GM21528 (cell line): Measurements from ENCODE around the gene RDH8.

Experiments
- ATAC-seq: cut with Tn5 transposase; IDR thresholded peaks from one replicate; pipeline ENCODE4 v1.9.1; 2021; ENCODE audit warnings: mild to moderate bottlenecking, moderate library complexity; ENCODE audit not compliant: unreplicated experiment, low FRiP score

Gene RDH8

GRCh38 chr19:10027158-10027997, 14.1 kb downstream of the RDH8 start:
- no peak for ATAC-seq

GRCh38 chr19:10033614-10034013, 20.3 kb downstream of the RDH8 start:
- no peak for ATAC-seq

GRCh38 chr19:10036601-10037071, 23.4 kb downstream of the RDH8 start:
- no peak for ATAC-seq

GRCh38 chr19:10037367-10037766, 24.1 kb downstream of the RDH8 start:
- ATAC-seq, result no peak

- no peak for ATAC-seq
Measured at GRCh38 chr19:10037809-10038208, 24.5 kb downstream of the RDH8 start.

- ATAC-seq, result no peak
Measured at GRCh38 chr19:10043286-10043927, 30.1 kb downstream of the RDH8 start.

GRCh38 chr19:10044390-10044789, 31.1 kb downstream of the RDH8 start:
- ATAC-seq, result no peak

GRCh38 chr19:10045371-10045770, 32.1 kb downstream of the RDH8 start:
- ATAC-seq, result no peak

GRCh38 chr19:10049626-10050025, 36.3 kb downstream of the RDH8 start:
- ATAC-seq, result no peak

GRCh38 chr19:10052602-10053360, 39.5 kb downstream of the RDH8 start:
- ATAC-seq, result no peak

GRCh38 chr19:10061717-10062310, 48.5 kb downstream of the RDH8 start:
- no peak for ATAC-seq

GRCh38 chr19:10068205-10068604, 54.9 kb downstream of the RDH8 start:
- no peak for ATAC-seq

GRCh38 chr19:10069046-10069445, 55.8 kb downstream of the RDH8 start:
- no peak for ATAC-seq

- ATAC-seq, result no peak
Measured at GRCh38 chr19:10070730-10071446, 57.6 kb downstream of the RDH8 start.
